Hematopoietic multipotent progenitor cell treated with erythropoietin and hydrocortisone succinate and interleukin-3 and kit ligand, for 6 days (in vitro differentiated cells): ENCODE data around the gene OR5AU1.
A peak's percentile ranks its signal among the peaks of the same experiment; 100 is the strongest.
"Not testable (repeated sequence)": the region's sequence is repeated elsewhere in the genome, so short reads cannot be mapped to it uniquely, and the experiment has no call there.

Experiments
- DNase-seq: peaks from one replicate; pipeline ENCODE4 v3.0.0-alpha.2; 2015

The OR5AU1 gene

DNA sequence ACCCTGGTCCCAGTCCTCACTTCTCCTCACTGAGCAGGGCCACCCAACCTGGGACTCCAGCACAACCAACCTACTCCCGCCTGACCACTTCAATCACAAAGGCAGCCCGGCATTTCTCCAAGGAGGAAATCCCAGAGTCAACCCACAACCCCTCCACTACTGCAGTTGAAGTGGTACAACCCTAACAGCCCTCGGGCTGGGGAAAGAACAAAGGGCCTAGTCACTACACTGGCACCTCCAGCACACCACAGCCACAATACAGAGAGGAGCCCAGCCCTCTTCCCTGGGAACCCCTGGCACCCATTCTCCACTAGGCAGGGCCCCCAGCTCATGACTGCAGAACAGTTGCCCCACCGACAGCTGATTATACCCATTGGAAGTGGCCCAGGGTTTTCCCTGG is 13.7 kb upstream of the OR5AU1 start:
- DNase-seq: no peak

DNA sequence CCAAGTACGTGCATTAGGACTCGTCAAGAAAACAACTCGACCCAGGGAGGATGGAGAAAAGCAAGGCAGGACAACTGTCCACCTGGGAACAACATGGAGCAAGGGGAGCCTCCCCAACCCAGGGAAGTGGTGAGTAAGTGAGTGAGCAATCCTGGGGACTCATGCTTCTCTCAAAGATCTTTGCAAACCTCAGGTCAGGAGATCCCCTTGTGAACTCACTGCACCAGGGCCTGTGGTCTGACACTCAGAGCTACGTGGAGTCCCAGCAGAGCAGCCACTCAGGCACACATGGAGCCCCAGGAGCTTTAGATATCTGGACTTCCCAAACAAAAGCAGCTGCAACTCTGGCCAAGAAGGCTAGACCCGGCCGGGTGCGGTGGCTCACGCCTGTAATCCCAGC is 12.2 kb upstream of the OR5AU1 start:
- DNase-seq: no peak

DNA sequence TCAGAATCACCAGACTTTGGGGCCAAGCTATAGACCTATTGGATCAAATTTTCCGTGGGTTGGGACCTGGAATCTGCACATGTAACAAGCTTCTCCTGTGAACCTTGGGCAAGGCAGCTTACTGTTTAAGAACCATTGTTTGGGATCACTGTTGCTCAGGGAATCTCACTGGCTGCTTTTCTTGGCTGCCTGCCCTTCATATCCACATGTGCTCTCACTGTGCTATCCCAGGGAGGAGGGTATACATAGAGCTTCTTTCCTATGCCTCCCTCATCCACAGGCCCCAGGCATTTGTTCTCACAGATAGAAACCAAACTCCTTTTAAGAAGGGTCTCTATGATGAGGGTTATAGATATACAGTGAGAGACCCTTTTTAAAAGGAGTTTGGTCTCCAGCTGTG is 9.8 kb upstream of the OR5AU1 start:
- not testable (repeated sequence) for DNase-seq

DNA sequence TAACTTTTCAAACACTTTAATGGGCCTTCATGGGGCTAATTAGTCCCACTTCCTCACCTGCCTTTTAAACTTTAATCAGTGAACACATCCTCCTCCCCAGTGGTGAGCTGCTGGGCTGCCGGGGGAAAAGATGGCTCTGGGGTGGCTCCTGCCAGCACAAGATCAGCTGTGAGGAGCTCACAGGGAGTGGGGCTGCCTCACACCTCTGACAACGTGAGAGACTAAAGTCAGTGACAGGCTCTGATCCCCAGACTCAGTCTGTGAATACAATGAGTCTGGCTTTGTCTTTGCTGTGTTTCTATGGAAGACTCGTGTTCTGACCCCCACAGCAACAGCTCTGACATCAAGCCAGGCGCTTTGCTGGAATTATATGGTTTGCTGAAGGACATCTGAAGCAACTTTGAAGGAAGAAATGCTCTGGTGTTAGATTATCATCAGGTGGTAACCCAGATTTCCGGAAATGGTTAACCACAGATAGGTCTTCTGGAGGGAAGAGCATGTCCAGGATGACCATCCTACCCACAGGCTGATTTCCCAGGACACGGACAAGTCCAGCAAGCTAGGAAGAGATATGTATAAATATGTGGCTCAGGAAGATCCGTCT is 9.2 kb upstream of the OR5AU1 start:
- not testable (repeated sequence) for DNase-seq

DNA sequence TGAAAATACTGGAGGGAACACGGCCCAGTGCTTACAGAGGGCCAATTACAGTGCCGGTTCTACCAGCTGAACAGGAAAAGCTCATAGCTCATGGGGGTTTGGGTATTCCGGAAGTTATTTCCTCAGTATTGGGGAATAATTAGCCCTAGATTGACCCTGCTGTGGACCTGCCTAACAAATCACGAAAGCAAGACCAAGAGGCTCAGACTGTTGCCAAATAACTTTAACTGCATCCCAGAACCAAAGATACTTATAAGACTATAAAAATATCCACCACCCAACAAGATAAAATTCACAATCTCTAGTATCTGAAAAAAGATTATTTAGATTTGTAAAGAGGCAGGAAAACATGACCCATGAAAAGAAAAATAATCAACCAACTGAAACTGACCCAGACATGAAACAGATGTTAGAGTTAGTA is 8.0 kb upstream of the OR5AU1 start:
- no peak for DNase-seq

DNA sequence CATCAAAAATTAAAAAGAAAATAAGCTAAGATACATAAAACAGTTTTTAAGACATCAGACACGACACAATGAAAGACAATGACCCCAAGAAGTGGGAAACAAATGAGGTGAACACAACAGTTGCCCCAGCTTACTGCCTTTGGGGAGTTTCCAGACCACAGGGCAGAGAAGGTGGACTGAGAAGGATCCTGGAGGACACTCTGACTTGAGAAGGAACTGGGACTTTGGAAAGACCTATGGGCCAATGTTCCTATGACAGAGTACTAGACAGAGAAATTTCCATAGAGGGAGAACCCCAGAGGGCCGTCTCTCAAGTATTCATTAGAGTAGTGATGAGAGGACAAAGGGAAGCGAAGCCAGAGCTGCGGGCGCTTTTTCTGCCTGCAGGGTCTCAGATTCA is 6.2 kb upstream of the OR5AU1 start:
- no peak for DNase-seq

DNA sequence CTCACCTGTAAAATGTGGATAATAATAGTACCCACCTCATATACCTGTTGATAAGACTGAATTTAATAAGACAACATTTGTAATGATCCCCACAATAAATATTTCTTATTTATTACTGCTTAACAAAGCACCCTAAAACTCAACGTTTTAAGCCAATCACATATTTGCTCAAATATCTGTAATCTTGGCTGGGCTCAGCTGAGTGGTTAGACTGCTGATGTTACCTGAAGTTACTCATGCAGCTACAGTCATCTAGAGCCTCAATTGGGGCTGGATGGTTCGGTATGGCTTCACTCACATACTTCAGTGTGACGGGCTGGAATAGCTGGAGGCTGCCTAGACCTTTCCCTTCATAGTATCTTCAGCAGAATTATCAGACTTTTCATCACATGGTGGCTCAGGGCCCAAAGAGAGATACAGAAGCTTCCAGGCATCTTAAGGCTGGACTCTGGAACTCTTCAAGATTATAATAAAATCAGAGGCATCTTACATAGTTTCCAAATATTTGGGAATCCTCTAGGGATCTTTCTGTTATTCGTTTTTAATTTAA is 4.3 kb upstream of the OR5AU1 start:
- no peak for DNase-seq

DNA sequence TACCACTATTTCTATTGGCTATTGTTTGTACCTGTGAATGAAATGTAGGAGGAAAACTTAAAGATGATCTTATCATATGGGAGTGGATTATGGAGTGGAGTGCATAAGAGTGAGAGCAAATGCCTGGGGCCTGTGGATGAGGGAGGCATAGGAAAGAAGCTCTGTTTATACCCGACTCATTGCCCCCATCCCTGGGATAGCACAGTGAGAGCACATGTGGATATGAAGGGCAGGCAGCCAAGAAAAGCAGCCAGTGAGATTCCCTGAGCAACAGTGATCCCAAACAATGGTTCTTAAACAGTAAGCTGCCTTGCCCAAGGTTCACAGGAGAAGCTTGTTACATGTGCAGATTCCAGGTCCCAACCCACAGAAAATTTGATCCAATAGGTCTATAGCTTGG is 2.3 kb upstream of the OR5AU1 start:
- not testable (repeated sequence) for DNase-seq

DNA sequence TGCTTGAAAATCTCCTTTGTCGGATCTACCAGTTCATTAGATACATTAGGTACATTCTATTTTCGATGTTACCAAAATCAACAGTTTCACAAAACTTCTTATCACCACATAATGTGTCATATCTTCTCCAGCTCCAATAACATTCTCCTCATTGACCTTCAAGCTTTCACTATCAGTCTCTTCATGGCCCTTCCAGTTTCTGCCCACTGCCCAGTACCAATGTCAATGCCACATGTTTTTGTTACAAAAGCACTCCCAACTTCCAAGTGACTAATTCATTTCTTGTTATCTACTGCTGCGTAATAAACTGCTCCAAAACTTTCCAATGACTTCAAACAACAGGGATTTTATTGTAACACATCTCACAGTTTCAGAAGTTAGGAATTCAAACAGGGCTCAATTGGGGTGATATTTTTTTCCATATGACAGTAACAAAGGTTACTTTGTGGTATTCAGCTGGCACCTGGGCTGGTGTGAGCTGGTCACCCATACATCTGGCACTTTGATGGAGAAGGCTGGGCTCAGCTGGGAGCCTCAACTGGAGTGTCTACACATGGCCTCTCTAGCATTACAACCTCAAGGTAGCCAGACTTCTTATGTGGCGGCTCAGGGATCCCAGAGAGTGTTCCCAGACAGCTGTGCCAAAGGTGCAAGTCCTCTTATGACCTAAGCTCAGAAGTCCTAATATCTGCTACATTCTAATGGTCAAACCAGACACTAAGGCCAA is 6.1 kb downstream of the OR5AU1 start:
- DNase-seq: no peak

DNA sequence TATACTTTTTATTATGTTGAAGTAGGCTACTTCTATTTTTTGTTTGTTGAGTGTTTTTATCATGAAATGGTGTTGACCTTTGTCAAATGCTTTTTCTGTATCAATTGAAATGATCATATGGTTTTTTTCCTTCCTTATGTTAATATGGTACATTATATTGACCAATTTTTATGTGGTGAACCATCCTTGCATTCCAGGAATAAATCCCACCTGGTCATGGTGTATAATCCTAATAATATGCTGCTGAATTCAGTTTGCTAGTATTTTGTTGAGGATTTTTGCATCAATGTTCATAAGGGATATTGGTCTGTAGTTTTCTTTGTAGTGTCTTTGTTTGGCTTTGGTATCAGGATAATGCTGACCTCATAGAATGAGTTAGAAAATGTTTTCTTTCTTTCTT is 10.4 kb downstream of the OR5AU1 start:
- no peak for DNase-seq

DNA sequence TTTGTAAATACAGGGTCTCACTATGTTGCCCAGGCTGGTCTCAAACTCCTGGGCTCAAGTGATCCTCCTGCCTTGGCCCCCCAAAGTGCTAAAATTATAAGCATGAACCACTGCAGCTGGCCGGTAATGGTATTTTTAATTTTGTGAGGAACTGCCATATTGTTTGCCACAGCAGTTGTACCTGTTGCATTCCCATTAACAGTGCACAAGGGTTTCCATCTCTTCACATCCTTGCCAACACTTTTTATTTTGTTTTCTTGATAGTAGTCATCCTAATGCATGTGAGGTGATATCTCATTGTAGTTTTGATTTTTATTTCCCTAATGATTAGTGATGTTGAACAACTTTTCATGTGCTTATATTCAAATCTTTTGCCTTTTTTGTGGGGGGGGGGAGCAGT is 13.5 kb downstream of the OR5AU1 start:
- DNase-seq: no peak

DNA sequence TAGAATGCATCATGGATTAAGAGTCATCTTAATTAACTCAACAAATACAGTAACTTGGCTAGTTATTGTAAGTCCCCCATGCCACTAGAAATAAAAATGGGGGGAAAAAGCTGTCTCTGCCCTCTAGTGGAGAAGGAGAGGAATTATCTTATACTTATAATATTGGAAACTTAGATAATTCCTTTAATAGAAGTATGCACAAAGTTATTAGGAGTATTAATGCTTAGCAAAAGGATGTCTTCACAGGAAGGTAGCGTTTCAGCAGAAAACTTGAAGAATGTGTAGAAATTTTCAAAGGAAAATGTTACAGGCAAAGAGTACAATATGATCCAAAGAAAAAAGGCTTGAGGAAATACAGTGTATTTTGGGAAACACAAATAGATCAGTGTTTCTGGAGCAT is 19.8 kb downstream of the OR5AU1 start:
- peak; percentile 62 for DNase-seq

DNA sequence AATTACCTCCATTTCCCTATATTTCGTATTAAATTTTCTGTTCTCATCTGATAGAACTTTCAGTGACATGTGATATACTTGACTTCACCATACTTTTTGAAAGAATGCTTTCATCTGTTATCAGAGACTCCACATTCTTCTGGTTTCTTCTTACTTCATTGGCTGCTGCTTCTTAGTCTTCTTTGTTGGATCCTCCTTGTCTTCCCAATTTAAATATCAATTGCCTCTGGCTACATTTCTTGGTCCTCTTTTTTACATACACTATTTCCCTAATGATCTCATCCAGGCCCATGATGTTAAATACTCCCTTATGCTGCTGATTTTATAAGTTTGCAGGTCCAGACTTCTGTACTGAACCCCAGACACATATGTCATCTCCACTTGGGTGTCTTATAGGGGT is 22.0 kb downstream of the OR5AU1 start:
- DNase-seq: no peak

DNA sequence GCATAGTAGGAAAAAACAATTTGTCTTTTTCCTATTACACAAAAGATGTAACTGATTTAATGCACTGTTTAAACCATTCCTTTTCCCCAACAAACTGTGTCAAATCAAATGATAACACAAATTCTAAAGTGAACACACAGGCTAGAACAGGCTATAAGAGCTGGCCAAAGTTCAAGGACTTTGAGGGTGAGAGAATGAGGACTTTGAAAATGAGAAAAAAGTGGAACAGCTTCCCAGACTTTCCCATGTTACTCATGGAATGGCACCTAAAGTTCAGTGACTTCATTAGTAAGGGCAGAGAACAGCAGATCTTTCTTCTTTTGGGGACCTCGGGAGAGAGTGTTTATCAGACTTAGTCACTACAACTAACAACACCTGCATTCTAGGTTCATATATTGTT is 32.4 kb downstream of the OR5AU1 start:
- no peak for DNase-seq

DNA sequence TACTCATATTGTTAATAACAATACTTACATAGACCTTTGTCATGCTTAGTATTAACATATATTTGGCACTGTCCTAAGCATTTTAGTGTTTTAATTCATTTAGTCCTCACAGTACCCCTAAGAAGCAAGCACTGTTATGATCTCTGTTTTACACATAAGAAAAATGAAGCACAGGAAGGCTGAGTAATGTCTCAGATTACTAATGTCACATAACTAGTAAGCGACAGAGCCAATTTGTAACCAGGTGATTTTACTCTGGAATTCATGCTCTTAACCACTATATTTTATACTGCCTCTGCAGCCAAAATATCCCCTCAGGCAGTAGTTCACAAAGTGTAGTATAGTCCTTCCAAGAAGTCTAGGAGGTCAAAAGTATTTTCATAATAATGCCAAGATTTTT is 34.7 kb downstream of the OR5AU1 start:
- DNase-seq: no peak

DNA sequence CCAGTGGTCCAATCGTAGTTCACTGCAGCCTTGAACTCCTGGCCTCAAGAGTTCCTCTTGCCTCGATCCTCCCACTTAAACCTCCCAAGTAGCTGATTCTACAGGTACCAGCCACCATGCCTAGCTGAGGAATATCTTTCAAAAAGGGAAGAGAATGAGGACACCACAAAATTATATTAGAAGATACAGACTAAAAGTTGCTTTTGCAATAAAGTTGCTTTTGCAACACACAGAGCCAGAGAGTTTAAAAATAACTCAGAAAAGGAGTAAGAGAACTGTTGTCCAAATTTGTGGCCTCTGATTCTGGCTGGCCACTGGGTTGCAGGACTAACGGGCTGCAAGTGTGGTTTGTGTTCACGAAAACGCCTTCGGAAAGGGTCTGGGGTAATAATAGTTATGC is 35.2 kb downstream of the OR5AU1 start:
- no peak for DNase-seq

DNA sequence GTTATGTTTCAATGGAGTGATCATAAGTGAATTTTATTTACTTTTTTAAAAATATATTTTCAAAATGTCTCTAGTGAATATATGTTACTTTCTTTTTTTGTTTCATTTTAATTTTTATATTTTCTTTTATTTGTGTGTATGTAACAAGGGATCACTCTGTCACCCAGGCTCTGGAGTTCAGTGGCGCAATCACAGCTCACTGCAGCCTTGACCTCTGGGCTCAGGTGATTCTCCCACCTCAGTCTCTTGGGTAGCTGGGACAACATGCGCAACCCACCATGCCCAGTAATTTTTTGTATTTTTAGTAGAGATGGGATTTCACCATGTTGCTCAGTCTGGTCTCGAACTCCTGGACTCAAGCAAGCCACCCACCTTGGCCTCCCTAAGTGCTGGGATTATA is 36.9 kb downstream of the OR5AU1 start:
- no peak for DNase-seq

DNA sequence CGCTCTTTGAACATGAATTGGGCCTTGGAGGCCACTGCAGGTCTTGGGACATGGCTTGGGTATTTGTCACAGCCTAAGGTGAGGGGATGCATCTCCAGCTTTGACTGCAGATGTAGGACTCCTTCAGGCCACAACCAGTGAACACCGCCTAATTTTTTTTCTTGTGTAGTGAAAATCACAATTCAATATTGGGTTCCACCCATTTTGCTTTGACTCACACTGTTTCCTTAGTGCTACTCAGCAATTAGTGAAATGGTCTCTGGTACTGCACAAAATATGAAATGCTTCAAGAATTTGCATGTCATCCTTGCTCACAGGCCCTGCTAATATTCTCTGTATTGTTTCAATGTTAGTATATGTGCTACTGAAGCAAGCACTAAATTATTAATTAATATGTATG is 42.5 kb downstream of the OR5AU1 start:
- DNase-seq: no peak

DNA sequence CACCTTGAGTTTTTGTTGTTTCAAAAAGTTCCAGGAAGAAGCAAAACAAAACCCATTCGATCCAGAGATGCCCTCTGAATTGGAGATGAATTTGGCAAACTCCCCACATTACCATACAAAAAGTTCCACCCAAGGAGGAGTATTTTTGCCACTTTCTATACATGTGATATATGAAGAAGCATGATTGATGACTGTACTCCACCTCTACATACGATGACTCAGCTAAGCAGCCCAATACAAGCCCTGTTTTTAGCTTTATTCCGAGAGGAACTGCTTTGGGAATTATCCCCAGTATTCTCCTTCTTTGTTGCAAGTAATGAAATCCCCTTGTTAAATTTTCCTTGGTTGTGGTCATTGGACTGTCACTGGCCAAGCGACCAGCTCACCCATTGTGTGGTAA is 43.6 kb downstream of the OR5AU1 start:
- no peak for DNase-seq

DNA sequence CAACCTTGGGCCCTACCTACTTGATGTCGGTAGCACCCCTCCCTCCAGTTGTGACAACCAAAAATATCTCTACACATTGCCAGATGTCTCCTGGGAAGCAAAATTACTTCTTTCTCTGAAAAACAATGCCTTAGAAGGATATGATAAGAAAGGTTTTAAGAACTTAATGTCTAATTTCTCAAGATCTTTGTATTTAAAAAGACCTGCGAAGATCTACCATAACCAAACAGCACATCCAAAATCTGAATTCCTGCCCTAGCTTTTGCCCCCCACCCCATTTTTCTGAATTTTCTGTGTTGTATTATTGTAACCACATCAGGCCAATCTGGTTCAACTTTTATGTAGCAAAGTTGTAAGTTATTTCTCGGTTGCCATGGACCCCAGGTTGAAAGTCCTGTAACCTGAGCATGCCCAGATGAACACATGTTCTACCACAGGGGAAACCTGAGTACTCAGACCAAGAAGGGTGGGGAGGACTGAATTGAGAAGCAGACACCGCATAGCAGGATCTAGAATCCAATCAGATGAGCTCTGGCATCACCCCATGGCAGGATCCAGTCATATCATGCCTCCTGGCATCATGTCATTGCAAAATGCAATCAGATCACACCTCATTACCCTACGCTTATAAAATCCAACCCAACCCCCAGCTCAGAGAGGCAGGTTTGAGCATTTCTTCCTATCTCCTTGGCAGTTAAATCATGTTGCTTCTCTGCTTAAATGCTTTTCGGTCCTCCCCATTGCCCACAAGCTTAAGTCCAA is 46.3 kb downstream of the OR5AU1 start:
- DNase-seq: no peak

DNA sequence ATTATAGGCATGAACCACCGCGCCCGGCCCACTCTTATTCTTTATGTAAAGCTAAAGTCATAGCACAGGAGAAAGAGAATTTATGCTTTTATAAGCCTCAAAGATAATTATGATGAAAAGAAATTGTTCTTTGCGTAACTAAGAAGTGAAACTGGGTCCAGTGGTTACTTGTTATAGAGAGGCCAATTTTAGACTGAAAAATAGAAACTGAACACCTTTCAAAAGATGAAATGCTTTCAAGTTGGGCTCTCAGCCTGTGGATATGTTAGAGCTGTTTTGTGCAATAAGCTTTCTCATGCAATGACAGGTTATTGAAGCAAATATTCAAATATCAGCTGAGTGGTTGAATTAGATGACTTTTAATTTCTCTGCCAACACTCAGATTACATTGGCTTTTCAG is 47.1 kb downstream of the OR5AU1 start:
- no peak for DNase-seq

DNA sequence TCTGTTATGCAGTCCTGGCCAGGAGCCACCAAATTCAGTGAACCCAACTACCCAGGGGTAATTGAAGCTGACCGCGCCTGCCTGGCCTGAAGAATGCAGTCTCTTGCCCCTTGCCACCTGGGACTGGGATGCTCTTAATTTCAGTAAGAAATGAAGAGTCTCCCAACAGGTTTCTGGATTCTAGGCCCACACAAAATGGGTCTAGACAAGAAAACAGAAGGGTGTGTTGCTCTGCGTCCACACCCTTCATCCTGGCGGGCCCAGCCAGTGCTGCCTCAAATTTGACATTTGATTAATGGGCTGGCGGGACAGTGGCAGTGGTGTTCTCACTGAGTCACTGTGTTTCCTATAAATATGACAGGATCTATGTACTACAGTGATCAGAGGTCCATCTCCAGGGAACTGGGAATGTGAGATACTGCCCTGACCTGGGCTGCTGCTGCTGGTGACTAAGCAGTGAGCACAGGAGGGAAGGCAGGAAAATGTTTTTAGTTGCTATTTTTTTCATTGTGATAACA is 48.5 kb downstream of the OR5AU1 start:
- peak; percentile 47 for DNase-seq

DNA sequence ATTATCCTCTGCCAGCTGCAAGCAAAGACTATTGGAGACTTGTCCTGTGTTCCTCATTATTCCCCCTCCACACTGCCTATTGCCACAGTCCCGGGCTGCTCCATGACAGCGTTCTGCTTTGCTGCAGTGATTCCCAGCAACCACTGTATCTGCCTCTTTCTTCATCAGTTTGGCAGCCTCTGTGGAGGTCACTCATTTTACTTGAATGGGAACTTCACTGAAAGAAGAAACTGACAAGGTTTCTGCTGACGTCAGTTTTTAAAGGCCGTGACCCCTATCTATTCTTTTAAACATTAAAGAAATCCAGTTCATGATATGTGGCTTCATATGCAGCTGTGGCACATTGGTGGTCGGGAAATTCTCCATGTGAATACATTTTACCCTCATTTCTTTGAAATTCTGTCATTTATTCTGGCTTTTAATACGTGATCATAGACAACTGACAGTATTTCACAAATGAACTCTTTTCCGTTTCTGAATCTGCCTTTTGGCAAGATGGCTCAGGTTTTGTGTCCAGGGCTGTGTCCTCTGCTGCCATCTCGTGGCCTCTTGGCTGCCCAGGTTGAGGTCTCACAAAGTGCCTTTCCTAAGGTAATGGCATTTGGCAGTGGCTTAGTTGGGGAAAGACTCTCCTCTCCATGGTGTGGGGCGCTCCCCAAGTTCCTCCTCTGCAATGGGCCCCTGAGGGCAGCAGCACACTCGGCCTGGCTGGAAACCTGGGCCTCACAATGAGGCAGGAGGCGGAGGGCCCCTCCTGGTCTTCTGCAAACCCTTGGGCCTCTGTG is 49.2 kb downstream of the OR5AU1 start:
- DNase-seq: peak; percentile 90
